GM18519 (cell line): ENCODE measurements around the gene ZDHHC11B.
"Not testable (repeated sequence)": the region's sequence is repeated elsewhere in the genome, so short reads cannot be mapped to it uniquely, and the experiment has no call there.

Experiments used
- ATAC-seq: cut with Tn5 transposase; IDR thresholded peaks from one replicate; pipeline ENCODE4 v1.9.1; 2021; ENCODE audit warnings: mild to moderate bottlenecking, moderate library complexity; ENCODE audit not compliant: unreplicated experiment, low FRiP score

ZDHHC11B gene

DNA sequence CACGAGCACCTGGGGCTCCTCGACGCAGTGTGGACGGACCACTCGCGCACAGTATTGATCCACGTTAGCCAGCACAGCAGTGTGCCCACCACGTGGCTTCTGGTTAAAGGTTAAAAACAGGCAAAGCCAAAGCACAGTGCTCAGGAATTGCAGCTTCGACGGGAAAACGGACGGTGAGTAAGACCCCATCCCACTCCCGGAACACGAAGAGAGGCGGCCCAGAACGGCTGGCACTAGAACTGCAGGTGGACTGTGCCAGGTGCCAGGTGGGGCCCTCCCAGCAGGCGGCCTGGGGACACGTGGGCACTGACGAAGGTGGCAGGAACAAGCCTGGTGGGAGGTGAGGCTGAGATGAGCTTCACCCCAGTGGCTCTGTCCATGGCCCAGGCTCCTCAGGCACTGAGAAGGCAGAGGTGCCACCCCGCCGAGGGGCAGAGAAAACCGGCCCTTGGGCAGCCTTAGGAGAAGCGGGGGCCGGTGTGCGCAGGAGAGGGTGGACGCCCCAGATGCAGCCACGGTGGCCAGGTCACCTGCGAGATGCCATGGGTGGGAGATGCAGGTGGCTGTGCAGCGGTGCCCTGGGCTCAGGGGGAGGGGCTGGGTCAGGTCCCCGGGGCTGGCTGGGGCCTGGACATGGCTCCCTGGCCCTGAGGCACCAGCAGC, 96.0 kb downstream of the ZDHHC11B start:
- not testable (repeated sequence) for ATAC-seq

DNA sequence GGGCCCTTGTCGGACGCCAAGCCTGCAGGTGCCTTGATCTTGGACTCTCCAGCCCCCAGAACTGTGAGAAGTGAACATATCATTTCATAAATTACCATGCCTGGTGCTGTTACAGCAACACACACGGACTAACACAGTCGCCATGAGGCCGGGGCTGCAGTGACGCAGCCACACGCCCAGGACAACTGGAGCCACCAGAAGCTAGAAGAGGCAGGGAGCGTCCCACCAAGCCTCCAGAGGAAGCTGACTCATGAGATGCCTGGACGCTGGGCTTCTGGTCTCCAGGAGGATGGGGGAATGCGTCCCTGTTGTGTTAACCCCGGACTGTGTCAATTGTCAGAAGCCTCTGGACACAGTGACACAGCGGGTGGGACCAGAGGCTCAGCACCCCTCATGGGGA, 97.6 kb downstream of the ZDHHC11B start:
- not testable (repeated sequence) for ATAC-seq

DNA sequence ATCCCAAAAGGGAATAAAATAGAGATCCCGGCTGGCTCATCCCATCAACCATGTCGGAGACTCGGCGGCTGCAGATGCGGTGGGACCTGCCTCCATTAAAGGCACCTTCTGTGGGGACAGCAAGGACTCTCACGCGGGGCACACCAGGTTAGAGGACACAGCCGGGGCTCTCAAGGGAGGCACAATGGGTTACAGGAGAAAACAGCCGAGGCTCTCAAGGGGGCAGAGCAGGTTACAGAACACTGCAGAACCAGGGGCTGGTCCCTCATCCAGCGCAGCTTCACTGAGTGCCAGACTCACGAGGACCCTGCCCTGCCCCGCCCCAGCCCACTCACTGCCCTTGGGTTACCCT, 98.4 kb downstream of the ZDHHC11B start:
- ATAC-seq: not testable (repeated sequence)

DNA sequence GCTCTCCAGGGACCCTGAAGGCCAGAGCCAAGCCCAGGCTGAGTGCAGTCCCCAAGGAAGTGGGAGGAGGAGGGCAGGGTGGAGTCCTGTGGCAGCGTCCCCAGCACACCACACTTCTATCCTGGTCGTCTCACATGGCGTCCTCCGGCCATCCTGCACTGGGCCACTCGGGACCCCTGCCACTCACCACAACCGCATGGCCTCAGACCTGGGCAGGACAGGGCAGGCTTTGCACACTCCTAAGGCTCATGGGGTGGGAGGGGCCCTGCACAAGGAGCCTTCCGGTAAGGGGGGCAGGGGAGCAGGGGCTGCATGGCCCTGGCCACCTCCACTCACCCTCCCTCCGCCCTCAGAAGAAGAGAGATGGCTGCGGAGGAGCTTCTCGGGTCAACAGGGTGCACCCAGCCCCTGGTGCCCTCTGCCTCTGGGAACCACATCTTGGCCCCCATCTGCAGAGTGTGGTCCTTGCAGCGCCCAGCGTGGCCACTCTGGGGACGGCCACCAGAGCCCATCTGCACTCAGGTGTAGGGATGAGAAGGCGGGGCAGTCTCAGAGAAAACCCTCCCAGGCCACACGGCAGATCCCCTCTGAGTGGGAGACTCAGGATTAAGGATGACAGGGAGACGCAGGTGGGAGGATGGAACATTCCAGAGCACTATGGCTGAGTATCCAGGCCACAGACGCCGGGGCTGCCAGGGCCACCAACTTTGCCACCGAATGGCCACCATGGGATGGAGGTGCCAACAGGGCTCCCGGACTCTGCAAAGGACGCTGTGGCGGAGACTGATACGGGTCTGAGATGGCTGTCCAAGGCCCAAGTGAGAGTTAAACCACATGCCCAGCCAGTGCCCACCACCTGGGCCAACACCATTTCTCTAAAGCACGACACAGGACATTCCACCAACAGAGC, 99.0 kb downstream of the ZDHHC11B start:
- no peak for ATAC-seq

DNA sequence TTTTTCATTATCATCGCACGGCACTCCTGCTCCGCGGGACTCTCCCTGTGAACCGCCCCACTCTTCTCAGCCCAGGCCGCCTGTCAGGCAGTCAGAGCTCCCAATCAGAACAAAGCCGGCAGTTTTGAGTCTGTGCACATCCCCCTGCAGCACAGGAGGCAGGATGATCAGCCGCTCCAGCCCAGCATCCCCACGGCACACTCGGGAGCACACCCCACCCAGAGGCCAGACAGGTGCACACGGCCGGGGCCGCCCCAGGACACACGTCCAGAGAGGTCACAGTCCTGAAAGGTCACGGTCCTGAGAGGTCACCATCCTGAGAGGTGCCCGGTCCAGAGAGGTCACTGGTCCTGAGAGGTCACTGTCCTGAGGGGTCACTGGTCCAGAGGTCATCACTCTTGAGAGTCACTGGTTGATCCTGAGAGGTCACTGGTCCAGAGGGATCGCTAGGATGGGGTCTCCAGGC, 99.7 kb downstream of the ZDHHC11B start:
- ATAC-seq: no peak

DNA sequence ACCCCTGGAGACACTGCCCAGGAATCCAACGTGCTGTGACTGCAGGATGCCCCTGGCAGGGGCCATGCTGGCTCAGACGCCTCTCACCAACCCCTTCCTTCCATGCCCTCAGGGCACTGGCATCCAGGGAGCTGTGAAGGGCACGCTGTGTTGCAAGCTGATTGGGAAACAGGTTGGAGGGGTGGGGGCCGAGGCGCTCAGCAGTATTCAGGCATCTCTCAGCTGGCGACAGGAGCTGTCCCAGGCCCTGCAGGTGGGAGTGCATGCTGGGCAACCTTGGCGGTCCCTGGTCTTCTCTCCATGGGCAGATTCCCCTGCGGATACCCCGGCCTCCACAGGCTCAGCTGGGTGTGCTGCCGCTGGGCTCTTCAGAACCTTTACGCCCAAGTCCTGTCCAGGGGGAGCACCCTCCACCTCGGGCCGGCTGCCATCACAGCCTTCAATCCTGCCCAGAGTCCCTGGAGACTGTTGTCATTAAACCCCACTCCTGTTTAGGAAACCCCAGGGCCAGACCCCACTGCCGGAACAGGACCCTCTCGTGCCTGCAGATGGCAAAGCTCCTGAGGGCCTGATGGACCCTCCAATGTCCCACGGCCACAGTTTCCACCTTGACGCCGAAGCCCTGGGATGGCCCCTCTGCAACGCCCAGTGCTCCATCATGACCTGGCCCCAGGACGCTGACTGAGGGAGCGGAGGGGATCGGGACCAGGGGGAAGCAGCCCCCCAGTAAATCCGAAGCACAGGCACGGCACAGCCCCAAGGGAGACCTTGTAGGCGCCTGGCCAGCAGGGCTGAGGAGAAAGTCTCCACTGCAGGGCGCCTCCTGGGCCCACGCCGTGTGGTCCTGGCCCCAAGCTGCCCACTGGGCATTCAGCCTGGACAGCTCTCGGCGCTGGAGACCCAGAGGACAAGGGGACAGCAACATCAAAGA, 100.7 kb downstream of the ZDHHC11B start:
- no peak for ATAC-seq

DNA sequence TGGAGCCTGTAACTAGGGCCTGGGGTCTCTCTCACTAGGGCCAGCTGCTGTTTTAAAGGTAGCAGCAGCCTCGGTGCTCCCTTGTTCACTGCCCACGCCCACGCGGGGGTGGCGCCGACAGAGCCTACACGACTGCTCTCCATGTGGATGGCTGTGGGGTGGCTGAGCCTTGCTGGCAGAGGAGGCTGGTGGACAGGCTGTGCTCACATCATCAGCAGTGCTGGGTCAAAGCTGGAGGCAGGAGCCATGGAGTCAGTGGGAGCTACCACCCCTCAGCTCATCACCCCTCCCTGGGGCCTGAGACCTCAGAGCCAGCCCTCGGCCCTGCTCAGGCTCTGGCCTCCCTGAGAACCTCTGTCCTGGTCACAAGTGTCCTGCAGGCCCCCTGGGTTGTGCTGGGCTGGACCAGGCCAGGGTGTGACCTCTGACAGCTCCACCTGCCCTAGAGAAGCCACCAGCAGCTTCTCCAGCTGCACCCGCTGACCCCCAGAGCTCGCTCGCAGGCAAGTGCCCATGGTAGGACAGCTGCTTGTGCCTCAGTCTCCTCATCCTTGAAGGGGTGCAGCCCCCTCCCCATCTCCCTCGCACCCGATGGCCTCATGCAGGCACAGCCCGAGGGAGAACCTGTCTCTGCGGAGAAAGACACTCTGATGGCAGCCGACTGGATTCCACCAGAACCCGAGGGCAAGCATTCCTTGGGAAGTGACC, 101.7 kb downstream of the ZDHHC11B start:
- not testable (repeated sequence) for ATAC-seq

DNA sequence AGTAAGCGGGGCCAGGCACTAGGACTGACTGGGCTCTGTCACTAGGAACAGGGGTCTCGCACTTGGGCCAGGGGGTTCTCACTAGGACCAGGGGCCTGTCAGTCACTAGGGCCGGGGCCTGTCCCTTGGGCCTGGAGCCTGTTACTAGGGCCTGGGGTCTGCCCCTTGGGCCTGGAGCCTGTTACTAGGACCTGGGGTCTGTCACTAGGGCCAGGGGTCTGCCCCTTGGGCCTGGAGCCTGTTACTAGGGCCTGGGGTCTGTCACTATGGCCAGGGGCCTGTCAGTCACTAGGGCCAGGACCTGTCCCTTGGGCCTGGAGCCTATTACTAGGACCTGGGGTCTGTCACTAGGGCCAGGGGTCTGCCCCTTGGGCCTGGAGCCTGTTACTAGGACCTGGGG, 102.3 kb downstream of the ZDHHC11B start:
- not testable (repeated sequence) for ATAC-seq

DNA sequence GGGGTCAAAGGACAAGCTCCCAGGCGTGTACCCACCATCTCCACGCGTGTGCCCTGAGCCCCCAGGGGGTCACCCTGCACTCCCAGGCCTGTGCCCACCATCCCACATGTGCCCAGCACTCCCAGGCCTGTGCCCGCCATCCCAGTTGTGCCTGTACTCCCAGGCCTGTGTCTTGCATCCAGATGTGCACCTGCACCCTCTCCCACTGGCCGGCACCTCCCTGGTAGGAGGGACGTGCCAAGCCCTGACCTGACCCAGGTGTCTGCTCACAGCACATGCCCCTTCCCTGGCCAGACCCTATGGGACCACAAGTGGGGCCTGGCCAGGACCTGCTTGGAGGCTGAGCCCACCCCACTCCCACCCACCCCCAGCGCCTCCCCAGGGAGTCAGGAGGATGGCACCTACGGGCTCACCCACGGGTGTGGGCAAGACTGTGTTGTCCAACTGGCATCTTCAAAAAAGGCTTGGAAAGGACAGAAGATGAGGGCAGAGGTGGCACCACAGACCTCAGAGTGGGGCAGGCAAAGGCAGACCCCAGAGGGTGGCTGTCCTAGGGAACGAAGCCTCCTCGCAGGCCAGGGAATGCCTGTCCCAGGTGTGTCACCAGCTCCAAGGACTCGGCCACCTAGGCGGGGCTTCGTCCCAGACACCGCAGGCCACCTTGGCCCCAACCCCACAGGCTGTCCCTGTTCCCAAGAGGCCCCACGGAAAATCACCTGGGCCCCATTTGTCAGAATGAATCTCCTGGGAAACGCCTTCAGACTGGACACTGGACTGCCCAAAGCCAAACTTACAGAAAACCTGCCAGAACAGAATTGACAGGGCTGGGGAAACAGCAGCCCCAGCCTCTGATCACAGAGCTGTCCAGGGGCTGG, 103.0 kb downstream of the ZDHHC11B start:
- not testable (repeated sequence) for ATAC-seq

DNA sequence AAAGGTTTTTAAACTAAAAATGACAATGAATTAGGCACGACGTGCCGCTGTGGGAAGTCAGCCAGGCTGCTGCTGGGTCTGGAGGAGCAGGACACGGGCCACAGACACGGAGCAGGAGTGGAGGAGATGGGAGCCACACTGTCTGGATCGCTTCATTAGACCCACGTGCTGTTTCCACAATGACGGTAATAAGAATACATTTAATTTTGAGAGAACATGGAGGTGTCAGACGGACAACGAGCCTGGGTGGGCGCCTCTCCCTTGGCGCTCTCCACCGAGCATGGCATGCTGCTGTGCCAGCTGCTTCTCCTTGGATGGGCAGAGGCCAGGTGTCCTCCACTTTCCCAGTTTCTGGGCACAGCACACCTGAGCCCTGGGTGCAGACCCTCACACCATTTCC, 103.7 kb downstream of the ZDHHC11B start:
- ATAC-seq: not testable (repeated sequence)

DNA sequence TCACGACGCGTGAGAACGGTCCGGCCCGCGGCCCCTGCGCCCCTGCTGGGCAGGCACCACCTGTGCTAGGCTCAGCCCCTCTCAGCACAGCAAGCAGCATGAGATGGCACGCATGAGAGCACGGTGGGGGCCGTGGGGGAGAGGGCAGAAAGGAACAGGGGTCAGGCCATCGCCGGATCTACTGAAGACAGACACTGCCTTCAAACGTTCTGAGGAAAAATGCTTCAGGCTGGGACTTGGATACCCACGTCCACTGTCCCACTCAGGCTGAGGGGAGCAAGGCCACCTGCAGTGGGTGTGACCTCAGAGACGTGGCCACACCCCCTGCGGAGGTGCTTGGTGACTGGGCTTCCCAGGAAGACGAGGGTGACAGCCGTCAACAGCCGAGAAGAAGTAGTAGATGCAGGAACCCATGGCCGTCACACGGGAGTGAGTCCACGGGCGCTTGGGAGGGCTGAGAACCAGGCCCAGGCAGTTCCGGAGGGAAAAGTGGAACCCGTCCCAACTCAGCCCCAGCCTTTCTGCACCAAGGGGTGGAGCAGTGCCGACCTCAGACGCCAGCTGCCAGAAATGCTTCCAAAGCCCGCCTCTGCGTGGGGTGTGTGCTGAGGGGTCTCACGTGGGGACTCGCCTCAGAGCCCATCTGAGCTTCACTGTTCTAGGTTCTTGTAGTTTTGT, 104.3 kb downstream of the ZDHHC11B start:
- not testable (repeated sequence) for ATAC-seq

DNA sequence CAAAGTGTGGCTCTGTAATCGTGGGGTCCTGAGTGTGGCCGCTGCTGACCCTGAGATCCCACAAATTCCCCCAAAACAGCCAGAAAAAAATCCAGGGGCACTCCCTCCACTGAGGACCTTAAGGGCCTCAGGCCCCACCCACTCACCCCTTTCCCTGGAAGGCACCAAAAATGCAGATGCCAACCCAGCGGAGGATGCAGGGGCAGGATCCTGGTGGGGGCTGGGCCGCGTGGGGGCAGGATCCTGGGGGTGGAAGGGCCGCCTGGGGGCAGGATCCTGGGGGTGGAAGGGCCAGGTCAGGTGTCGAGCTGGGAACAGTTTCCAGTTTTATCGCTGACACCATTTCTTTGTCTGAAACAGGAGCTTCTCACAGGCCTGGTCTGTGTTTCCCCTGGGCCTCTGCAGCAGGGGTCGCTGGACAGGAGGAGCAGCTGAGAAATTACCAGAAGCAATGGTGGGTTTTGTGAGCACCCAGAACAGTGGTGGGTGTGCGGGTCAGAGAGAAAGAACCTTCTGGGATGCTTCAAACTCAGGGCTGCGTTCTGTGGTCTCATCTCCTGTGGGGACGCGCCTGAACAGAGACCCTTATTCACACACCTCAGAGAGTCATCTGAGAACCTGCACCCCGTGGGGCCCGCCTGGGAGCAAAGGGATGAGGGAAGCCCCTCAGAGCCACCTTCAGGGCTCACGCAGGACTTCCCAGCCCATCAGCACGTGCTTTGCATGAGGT, 105.2 kb downstream of the ZDHHC11B start:
- not testable (repeated sequence) for ATAC-seq

DNA sequence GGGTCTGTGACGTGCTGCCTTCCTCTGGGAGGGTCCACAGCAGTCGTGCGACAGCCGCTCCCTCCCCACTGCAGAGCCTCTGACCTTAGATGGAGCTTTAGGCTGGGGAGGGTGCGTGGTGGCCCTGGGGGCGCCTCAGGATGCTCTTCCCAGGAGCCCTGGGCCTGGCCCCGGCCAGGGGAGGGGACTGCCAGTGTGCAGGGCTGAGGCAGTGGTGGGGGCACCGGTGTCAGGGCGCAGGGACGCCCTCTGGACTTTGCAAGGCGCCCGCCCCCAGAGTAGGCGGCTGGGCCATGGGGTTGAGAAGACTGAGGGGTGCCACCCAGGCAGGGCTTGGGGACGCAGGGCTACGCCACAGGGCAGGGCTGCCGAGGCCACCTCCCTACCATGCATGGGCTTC, 106.0 kb downstream of the ZDHHC11B start:
- ATAC-seq: not testable (repeated sequence)

DNA sequence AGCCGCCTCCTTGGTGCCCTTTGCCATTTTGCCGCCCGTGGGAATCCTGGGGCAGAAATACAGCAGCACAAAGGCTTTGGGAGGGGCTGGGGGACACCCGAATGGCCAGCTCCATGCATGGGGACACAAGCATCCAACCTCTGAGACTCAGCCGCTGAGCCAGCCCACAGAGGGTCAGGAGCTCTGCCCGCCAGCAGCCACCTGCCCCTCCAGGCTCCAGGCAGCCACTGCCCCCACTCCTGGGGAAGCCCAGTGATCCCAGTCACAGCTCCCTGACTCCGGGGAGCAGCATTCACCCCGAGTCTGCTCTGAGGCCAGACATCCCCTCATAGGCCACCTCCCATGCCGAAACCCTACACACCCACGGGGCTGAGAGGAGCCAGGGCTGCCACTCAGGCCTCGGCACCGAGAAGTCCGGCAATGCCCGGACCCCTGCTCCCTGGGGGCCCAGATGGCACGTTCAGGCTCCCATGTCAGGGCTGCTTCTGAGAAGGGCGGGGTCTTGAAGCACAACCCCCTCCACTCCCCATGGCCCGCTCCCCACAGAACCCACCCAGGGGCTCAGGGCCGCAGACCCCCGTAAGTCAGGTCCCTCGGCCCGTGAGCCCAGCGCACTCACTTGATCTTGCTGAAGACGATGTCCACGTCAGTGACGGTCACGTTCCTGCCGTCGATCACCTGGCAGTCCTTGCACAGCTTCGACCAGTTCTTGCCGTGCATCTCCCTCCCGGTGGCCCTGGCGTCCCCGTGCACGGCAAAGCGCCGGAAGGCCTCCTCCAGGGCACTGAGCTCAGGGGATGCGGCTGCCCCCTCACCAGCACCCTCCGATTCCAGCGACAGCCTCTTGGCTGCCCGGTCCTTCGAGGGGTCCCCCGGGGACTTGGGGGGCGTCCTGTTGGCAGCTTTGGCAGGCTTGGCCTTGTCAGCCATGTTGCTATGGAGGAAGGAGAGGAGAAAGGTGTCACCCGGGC, 107.1 kb downstream of the ZDHHC11B start:
- ATAC-seq: no peak

DNA sequence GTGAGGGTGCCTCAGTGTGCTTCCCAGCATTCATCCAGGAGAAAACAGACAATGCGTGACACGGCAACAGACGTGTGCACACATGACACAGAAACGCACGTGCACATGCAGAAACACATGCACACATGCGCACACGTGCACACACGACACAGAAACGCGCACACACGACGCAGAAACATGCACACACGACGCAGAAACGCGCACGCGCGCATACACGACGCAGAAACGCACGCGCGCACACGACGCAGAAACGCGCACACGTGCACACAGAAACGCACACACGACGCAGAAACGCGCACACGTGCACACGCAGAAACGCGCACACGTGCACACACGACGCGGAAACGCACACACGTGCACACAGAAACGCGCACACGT, 107.8 kb downstream of the ZDHHC11B start:
- no peak for ATAC-seq

DNA sequence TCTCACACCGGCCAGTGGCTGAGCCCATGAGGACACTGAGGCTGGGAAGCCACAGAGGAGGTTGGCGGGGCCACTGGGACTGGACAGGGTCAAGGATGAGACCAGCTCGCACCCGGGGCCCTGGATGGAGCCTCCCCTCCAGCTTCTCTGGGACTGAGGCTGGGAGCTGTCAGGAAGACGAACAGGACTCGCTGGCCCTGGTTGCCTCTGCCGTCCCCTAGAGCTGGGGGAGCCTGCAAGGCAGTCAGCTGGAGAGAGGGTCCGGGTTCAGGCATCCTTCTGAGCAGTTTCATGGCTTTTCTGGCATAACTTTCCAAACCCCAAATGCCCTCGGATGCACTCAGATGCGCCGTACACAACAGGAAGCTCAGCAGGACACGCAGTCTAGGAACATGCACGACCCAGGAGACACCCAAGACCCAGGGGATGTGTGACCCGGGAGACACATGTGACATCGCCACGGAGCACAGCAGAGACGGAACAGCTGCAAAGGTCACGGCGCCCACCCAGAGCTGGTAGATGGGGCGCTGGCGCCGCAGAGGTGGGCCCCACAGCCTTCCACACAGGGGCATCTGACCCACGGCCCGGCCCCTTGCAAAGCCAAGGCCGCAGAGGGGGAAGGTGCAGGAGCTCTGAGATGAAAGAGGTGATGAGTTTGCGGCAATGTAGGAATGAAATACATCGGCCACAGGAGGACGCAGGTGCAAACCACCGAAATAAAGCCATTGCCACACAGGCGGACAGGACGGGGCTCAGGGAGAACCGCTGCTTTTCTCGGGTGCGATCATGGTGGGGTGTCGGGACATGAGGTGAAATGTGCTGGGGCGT, 108.4 kb downstream of the ZDHHC11B start:
- no peak for ATAC-seq
